Anterior cingulate cortex (tissue), 58 donors: ENCODE results near the gene CLEC5A.
"Not testable (repeated sequence)": the region's sequence is repeated elsewhere in the genome, so short reads cannot be mapped to it uniquely, and the experiment has no call there.

Experiments
- DNase-seq, 58 donors: peaks; one replicate each; lab custom pipeline; 2025; lab: John Stamatoyannopoulos, UW

The CLEC5A gene

DNA sequence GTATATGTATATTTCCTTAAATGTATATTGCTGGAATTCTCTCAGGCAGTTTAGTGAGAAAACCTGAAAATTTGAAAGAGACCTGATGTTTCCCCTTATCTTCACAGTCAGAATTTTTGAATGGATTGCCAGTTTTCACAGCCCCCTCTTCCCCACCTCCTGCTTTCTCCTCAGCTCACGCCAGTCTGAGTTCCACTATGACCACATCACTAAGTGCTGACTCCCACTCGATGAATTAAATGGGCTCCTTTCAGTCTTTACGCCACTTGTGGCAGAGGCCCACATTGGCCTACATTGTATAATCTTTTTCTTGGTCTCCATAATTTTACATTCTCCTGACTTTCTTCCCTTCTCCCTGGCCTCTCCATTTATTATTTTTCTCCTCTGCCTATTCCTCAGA lies 3.1 kb upstream of the CLEC5A start:
- DNase-seq = no peak

DNA sequence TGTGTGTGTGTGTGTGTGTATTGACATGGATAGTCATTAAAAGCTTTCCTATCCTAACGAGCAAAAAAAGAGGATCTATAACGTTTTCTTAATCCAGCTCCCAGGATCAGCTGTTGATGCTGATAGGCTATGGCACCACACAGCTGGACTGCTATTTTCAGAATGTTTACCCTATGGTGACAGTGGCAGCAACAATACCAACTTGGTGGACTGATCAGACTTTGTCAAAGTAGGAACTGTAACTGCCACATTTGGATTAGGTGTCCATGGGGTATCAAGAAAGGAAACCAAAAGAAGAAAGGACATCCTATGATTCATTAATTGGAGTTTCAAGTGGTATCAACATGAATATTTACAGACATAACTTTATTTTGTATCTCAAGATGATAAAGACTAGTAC lies 2.7 kb upstream of the CLEC5A start:
- no peak for DNase-seq

DNA sequence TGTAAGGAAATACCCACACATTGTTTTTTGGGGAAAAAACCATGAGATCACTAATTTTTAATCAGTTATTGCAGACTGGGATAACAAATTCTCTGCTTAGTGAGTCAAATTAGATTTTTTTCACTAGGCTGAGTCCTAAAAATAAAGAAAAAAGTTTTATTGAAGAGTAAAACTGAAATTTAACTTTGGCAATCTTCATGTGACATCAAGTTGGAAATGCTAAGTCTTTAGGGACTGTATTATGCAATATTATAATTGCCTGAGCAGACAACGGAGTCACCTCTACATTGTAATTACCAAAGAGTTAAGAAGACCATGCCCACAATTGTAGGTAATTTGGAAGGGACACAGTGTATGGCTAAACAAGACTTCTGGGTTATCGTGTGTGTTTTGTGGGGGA lies 2.2 kb upstream of the CLEC5A start:
- no peak for DNase-seq

DNA sequence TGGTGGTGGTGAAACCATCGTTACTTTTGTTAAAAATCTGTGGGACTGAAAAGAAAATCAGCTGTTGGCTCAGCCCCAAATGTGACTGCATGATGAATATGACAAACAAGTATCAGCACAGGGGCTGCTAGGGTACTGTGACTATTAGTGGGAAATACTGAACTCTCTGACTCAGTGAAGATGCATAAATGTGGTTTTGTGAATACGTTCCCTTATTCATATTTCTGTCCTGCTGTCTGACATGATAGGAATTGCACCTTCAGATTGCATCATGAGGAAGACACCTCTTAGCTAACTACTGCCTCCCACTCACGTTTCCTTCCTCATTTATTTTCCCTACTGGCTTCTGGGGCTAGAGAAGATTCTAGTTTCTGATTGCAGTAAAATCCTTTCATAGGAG lies 1.4 kb downstream of the CLEC5A start:
- DNase-seq = no peak

DNA sequence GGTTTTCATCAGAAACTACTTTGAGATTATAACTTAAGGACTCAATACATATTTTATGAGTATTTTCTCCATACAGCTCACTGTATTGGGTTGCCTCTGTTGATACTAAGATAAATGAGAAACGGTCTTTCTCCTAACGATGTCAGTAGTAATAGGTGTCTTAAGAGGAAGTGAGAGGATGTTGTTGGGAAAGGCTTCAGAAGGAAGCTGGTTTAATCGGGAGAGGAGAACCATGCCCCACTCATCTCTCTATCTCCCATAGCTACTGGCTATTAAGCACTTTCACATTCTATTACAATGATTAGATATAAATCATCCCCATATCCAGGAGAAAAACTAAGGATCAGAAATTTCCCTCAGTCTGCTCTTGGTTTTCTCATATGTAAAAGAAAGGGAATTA lies 2.0 kb downstream of the CLEC5A start:
- DNase-seq = no peak

DNA sequence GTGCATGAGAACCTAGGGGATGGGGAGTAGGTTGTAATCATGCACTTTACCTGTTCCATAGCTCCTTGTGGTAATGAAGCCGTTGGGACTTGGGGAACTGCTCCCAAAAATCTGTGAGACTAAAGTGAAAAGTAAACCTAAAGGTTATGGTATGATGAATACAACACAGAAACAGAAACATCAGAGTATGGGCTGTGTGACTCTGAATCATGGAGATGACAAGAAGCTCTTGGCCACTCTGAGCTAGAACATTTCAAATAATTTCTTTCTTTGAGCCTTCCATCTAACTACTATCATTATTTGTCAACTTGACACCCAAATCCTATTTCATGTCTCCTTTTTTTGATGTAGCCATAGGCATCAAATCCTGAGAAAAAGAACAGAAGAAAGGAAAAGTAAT lies 2.9 kb downstream of the CLEC5A start:
- DNase-seq = no peak

DNA sequence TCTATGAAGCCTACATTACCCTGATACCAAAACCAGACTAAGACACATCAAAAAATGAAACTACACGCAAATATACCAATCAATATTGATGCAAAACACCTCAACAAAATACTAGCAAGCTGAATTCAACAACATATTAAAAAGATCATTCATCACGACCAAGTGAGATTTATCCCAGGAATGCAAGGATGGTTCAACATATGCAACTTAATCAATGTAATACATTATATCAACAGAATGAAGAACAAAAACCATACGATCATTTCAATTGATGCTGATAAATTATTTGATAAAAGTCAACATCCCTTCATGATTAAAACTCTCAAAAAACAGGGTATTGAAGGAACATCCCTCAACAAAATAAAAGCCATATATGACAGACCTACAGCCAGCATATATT lies 5.7 kb downstream of the CLEC5A start:
- DNase-seq = no peak

DNA sequence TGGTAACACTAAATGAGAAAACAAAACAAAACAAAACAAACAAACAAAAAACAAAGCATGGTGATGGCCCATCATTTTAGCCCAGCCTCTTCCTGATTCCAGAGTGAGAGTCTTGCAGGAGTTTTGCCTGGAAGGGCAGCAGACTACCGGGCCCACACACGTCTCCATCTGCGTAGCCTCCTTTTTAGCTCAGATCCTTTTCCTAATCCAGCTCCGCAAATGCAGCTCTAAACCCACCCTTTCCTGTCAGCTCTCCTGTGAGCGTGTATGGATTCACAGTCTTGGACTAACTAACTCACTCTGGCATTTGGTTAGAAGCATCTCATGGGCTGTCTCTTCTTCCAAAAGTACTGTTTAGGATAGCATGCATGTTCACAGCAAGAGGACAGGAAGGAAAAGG lies 16.6 kb downstream of the CLEC5A start:
- no peak for DNase-seq

DNA sequence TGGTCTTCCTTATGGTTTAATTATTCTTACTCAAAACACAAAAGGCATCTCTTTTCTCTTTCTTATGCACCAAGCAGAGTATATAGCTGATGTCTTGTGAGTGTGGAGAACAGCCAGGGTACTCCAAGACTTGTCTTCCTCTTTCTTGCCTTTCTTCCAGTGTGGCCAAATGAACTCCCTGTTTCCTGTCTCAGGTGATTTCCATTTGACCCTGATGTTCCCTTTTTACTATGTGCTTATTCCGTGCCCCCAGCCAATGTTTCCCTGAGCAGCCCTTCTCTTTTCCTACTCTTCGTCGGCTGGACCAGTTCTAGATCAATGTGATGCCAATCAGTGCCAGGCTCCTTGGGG lies 18.0 kb downstream of the CLEC5A start:
- no peak for DNase-seq

DNA sequence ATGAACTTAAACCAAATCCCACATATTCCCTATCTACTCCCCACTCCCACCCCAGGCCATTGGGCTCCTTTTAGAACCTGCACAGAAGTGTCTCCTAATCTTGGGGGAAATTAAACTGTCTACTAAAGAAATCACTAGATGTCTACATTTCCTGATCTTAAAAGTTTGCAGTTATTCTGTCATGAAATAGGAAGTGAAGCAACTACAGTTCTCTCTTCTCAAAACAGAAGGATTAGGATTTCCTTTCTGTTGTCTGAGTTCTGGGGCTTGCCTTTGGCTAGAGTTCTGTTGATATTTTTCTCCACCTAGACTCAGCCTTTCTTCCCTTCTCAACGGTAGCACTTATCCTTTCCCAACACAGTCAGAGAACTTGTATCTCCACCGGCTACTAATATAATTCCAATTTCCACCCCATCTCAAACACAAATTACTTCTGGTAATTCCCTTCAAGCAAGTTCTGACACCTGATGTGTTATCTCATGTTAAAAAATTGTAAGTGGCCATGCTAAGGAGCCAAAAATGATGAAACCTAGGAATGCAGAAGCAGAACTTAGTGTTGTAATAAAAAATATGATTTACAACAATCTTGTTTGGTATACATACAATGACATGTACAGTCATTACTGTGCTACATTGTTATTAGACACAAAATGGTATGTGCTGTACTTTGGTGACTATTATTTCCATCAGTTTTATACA lies 18.5 kb downstream of the CLEC5A start:
- DNase-seq = no peak

DNA sequence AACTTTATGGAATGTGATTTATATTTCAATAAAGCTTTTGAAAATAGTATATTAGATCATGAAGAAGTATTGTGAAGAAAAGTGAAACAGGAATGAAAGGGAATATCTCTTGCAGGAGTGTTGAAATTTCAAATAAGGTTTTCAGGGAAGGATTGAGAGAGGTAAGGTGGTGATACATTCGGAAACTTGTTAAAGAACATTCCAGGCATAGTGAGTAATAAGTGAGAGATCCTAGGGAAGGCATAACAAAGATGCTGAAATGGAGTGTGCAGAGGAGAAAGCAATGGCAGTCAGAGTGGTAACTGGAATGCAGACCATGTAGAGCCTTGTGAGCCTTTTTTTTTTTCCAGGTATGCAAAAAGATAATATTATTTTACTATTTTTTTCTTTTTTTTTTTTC lies 26.5 kb downstream of the CLEC5A start:
- DNase-seq = no peak

DNA sequence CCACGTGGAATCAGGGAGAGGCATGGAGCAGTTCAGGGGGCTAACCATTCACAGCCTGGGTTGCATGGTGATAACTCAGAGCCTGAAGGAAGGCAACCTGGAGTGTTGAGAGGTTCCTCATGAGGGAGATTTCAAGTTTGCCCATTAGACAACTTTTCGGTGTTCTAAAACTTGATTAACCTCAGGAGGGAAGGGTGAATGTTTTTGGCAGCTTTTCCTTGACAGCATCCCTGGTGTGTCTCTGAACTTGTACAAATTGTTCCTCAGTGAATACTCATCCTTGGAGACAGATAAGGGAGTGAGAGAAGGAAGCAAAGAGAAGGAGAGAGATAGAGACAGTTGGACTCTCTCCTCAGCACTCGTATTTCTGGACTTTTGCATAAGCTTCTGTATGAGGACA lies 30.7 kb downstream of the CLEC5A start, which contains the start of gene OR9A4:
Gene OR9A4 (plus strand): TSS at position 301 of the 400 bp plus-strand sequence. CDS start 2,477 bp downstream, outside the sequence.
- no peak for DNase-seq

DNA sequence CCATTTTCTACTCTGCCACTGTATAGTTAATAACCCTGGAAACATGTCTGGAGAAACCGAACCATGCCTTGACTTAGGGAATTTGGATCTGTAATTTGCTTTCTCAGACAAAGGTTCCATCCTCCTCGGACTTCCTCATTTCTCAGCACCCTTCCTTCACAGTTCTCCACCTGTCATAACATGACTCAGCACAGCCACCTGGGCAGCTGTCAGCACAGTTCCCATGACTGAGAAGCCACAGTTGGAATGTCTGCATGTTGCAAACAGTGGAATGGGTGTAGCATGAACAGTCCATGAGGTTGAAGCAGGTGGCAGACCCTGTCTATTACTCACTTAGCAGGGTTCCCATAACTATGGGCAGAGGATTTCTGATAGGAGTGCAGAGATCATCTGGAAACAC lies 31.2 kb downstream of the CLEC5A start:
- no peak for DNase-seq

DNA sequence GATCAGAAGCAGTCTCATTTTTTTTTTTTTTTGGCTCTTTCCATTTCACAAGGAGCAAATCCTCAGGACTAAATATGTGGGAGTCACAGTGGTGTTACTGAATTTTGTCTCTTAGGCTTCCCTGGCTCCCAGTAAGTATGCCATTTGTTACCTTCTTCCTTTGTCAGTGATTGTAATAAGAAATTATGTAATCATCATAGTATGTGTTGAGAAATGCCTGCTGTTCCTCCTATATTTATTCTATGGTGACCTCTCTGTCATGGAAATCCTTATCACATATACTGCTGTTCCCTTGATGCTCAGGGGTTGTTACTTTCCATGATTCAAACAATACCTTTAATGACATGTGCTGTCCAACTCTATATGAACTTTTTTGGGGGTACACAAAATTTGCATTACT lies 35.4 kb downstream of the CLEC5A start:
- DNase-seq = no peak

DNA sequence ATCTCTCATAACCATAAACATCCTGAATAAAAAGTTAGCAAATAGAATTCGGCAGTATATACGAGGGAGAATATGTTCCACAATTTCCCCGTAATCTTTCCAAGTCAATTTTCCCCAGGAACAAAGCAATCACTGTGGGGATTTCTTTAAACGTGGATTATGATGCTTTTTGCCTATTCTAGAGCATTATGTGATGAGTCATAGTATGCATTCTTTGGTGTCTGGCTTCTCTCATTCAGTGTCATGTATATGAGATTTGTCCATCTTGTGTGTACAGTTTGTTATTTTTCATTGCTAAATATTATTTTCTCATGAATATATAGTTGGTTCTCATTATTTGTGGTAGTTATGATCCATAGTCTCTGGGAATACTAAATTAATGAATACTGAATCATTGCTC lies 40.5 kb downstream of the CLEC5A start:
- no peak for DNase-seq

DNA sequence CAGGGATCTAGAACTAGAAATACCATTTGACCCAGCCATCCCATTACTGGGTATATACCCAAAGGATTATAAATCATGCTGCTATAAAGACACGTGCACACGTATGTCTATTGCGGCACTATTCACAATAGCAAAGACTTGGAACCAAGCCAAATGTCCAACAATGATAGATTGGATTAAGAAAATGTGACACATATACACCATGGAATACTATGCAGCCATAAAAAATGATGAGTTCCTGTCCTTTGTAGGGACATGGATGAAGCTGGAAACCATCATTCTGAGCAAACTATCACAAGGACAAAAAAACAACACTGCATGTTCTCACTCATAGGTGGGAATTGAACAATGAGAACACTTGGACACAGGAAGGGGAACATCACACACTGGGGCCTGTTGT lies 47.4 kb downstream of the CLEC5A start:
- DNase-seq = not testable (repeated sequence)

DNA sequence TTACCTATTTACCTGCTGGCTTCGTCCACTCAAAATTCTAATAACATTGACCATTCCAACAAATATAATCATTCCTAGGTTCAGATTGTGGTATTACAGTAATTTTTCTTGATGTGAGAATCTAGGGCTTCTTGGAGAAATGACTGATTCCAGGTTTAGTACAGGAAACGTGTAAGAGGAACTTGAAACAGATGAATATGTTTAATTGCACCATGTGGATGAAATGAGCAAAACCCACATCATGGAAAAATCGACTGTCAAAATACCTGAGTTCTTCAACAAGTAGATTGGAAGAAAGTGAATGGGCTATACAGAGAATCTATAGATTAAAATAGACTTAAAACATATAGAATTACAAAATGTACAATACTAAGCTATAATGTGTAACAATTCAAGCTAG lies 55.4 kb downstream of the CLEC5A start:
- DNase-seq = no peak

DNA sequence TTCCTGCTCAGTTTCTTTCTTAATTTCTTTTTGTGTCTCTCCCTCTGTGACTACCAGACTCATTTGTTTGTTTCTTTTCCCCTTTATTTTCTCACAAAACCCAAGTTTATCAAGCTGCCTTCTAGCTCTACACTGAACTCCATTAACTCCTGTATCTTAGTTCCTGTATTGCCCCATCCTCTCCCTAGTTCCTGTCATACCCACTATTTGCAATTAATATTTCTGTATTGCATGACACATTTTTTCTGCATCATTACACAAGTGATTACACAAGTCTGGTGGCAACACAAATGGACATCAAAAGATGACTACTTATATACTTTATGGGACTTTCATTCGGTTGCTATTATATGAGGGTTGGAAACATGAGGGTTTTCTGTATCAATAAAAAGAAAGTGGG lies 57.5 kb downstream of the CLEC5A start:
- no peak for DNase-seq

DNA sequence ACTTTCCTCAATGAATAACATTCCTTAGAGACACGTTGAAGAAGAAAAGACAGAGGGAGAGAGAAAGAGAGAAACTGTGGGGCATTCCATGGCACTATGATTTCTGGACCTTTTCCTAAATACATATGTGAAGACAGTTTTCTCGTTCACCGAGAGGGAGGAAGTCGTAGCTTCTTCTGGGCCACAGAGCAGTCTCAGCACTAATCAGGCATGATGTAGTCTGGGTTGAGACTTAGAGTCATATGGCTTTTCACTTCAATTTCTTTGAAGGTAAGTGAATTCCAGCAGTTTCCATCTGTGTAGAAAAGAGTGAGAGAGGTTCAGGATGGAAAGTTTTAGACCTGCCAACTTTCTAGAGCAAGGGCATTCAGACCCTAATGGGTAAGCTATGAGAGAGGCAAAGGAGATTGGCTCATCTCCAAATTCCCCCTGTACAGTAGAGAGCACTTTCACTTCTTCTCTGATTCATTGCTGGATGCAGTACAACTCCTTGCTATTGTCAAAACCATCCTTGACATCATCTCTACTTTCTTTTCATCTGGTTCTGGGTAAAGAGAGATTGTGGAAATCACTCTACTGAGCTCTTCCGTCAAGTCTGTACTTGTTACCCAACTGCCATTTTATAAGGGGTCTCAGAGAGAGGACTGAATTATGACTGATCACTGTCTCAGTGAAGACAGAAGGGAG lies 62.1 kb downstream of the CLEC5A start:
- DNase-seq = no peak

DNA sequence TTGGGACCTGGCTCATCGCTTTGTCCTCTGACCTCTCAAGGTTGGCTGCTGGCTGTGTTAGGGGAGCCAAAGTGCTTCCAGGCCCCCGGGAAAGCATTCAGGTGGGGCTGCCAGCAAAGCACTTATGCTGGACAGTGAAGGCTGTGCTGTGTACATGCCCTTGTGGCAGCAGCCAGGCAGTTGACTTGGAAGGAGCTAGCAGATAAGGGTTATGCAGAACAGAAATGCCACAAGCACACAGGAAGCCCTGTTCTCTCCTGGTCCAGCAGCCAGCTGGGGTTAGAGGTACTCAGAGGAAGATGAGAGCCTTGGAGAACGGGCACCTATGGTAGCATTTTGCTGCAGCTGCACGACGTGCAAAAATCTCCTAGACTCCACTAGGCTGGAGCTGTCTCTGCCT lies 65.8 kb downstream of the CLEC5A start:
- DNase-seq = no peak

DNA sequence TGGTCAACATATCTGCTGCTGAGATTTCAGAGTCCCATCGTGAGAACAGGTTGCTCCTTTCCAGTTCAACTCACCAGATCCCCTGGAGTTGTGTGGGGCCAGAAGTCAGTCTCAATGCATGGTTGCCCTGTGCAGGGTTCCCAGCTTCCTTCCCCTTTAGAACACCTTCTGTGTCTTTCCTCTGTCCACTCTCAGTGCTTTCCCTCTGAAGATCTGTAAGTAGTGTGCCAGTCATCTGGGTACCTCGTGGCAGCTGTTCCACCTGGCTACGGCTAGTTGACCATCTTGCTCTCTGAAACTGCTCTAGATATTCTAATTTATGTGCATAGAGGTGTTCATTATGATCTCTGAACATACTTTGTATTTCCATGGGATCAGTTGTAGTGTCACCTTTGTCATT lies 69.4 kb downstream of the CLEC5A start:
- DNase-seq = no peak
